B cell (primary cell): ENCODE measurements around the gene TTLL8. TPM values are rescaled to one million over a fixed set of nuclear protein-coding genes. Genes with fewer than 3 reads are reported as not detected.

ENCODE experiments used
- ATAC-seq: fragments of 200-7000 bp; cut with Tn5 transposase; one replicate; pipeline ENCODE4 v1.10.0; 2021; ENCODE audit warnings: low read depth, mild to moderate bottlenecking, moderate number of reproducible peaks, moderate library complexity
- CTCF ChIA-PET: fragments of 350-600 bp; sonication (Branson Sonifier 250); formaldehyde crosslinking; loops from one replicate; lab custom pipeline; 2021; ENCODE audit warnings: antibody characterized with exemption, inconsistent platforms; lab: Charles Lee
- POLR2A ChIA-PET: fragments of 350-600 bp; sonication (Branson Sonifier 250); formaldehyde crosslinking; loops from one replicate; lab custom pipeline; 2021; ENCODE audit warnings: antibody characterized with exemption; lab: Charles Lee
- DNase-seq: peaks from one replicate; pipeline ENCODE4 v3.0.0; 2013
- H2AFZ ChIP-seq: 2 replicates; pipeline ENCODE4 v1.6.1; 2012; ENCODE audit warnings: mild to moderate bottlenecking, low read depth, low read length; ENCODE audit not compliant: insufficient read depth, poor library complexity, severe bottlenecking
- H3K27ac ChIP-seq, 2 donors: 1 replicate in 1 of 2; 2 replicates in 1 of 2; pipeline ENCODE4 v1.5.1; 2012 to 2013; ENCODE audit warnings: low read length in 2 of 2, mild to moderate bottlenecking in 2 of 2, moderate library complexity in 1 of 2
- H3K27me3 ChIP-seq, 4 experiments: fragments of 200-600 bp in 1 of 4; sonication (generic) in 1 of 4; replicated peaks in 1 of 4; 1 replicate in 2 of 4; 2 replicates in 2 of 4; pipeline versions ENCODE4 v1.6.1 to v1.7.0; 2013 to 2016; ENCODE audit warnings: low read length in 3 of 4, mild to moderate bottlenecking in 2 of 4, mixed read lengths in 1 of 4, moderate library complexity in 1 of 4; ENCODE audit not compliant: insufficient read depth in 4 of 4, control insufficient read depth in 3 of 4; ENCODE audit errors: control extremely low read depth in 1 of 4
- H3K36me3 ChIP-seq, 2 experiments: replicated peaks in 1 of 2; 1 replicate in 1 of 2; 2 replicates in 1 of 2; pipeline versions ENCODE4 v1.6.1 to v1.7.1; 2013; ENCODE audit warnings: low read length in 1 of 2; ENCODE audit not compliant: insufficient read depth in 2 of 2, control insufficient read depth in 1 of 2; ENCODE audit errors: control extremely low read depth in 1 of 2, extremely low read depth in 1 of 2
- H3K4me1 ChIP-seq, 2 donors: fragments of 200-600 bp in 1 of 2; sonication (generic) in 1 of 2; 1 replicate in 1 of 2; 2 replicates in 1 of 2; pipeline versions ENCODE4 v1.5.1 to v1.6.1; 2013 to 2017; ENCODE audit warnings: low read length in 2 of 2; ENCODE audit not compliant: control insufficient read depth in 2 of 2, insufficient read depth in 2 of 2
- H3K4me2 ChIP-seq: replicated peaks from 2 replicates; pipeline ENCODE3; 2012; ENCODE audit warnings: mild to moderate bottlenecking, low read depth, low read length; ENCODE audit not compliant: poor library complexity, severe bottlenecking
- H3K4me3 ChIP-seq, 5 experiments: fragments of 200-600 bp in 1 of 5; sonication (generic) in 1 of 5; 1 replicate in 3 of 5; 2 replicates in 2 of 5; pipeline versions ENCODE4 v1.5.1 to v1.7.0; 2011 to 2016; ENCODE audit warnings: low read length in 4 of 5, mild to moderate bottlenecking in 4 of 5, low read depth in 2 of 5, control low read depth in 1 of 5, moderate library complexity in 1 of 5; ENCODE audit not compliant: insufficient read depth in 1 of 5; ENCODE audit errors: control extremely low read depth in 1 of 5, extremely low read depth in 1 of 5
- H3K79me2 ChIP-seq: fragments of 200-600 bp; sonication (generic); one replicate; pipeline ENCODE4 v1.6.0; 2016; ENCODE audit warnings: low read length; ENCODE audit not compliant: control insufficient read depth, insufficient read depth
- H3K9ac ChIP-seq: fragments of 200-600 bp; sonication (generic); 2 replicates; pipeline ENCODE4 v1.6.1; 2017; ENCODE audit warnings: mild to moderate bottlenecking, low read length, moderate library complexity
- H3K9me3 ChIP-seq, 3 donors: one replicate each; pipeline versions ENCODE4 v1.6.1 to v1.7.1; 2013; ENCODE audit warnings: low read length in 2 of 3; ENCODE audit not compliant: control insufficient read depth in 2 of 3, insufficient read depth in 1 of 3; ENCODE audit errors: control extremely low read depth in 1 of 3
- H4K20me1 ChIP-seq: 2 replicates; pipeline ENCODE4 v1.6.0; 2012; ENCODE audit warnings: mild to moderate bottlenecking, low read length; ENCODE audit not compliant: insufficient read depth, control insufficient read depth, poor library complexity, severe bottlenecking
- H3K27ac Mint-ChIP-seq: one replicate; pipeline ENCODE4 v1.8.0; 2021; ENCODE audit warnings: mixed read lengths
- H3K27me3 Mint-ChIP-seq: one replicate; pipeline ENCODE4 v1.8.0; 2021; ENCODE audit warnings: mixed read lengths
- H3K4me1 Mint-ChIP-seq: one replicate; pipeline ENCODE4 v1.8.0; 2021; ENCODE audit warnings: mixed read lengths
- H3K4me3 Mint-ChIP-seq: one replicate; pipeline ENCODE4 v1.8.0; 2021; ENCODE audit warnings: mixed read lengths
- H3K9me3 Mint-ChIP-seq: one replicate; pipeline ENCODE4 v1.8.0; 2022; ENCODE audit warnings: mixed read lengths; ENCODE audit not compliant: insufficient read depth
- CTCF ChIP-seq: fragments of 200-600 bp; IDR thresholded peaks from one replicate; pipeline ENCODE4 v1.8.0; 2022; ENCODE audit warnings: antibody characterized with exemption, mild to moderate bottlenecking
- EZH2 ChIP-seq: IDR thresholded peaks from 2 replicates; pipeline ENCODE4 v1.6.1; 2012; ENCODE audit warnings: borderline replicate concordance, low read depth, mild to moderate bottlenecking, moderate library complexity, low read length; ENCODE audit not compliant: insufficient read depth, poor library complexity, severe bottlenecking
- WGBS: methylation state at CpG from one replicate; pipeline ENCODE4 v1.1.5; 2013; ENCODE audit warnings: missing lambda C conversion rate; ENCODE audit not compliant: insufficient coverage; 5-methylcytosine and 5-hydroxymethylcytosine counted together
- intact Hi-C: fragments of 100-400 bp; cut with micrococcal nuclease; formaldehyde crosslinking; loops from one replicate; pipeline ENCODE4 v1.10.0; 2022
- polyA plus RNA-seq: library from polyadenylated mRNA; depleted of rRNA; stranded (reverse); fragments of >200 nt; gene quantifications from 2 replicates; pipeline ENCODE4 v1.2.3, GENCODE V29; 2012
- total RNA-seq, 2 donors: library from RNA; stranded (reverse); fragments of 120-200 nt in 1 of 2; gene quantifications; 1 replicate in 1 of 2; 2 replicates in 1 of 2; pipeline versions ENCODE4 v1.2.3 to v1.2.4, GENCODE V29; 2013 to 2022

TTLL8 gene
- total and polyA plus RNA-seq, 2 donors (not counting 1 experiment from before 2014, with no cell fraction given): not detected

GRCh38 chr22:50030297-50031188 is 27.6 kb downstream of the TTLL8 start:
- 22% methylated on average over 50 of the region's 52 CpGs for WGBS
- TF ChIP-seq CTCF (peak; percentile 92), EZH2 (no peak)
- H3K4me3 ChIP-seq: peak overlapping the region in 3 of 5 experiments; percentile 20 to 35 (median 23)
- DNase-seq (peak; percentile 87), ATAC-seq (peak; percentile 96)
- Mint-ChIP-seq H3K27me3 (peaks cover 7% of the 10 kb centered on the region), H3K27ac (no peak overlapping the region), H3K4me3 (no peak overlapping the region), H3K9me3 (no peaks in the 10 kb centered on the region), H3K4me1 (peaks cover 16% of the 10 kb centered on the region)
- ChIA-PET CTCF (interaction anchor here (0.6 to 3.4 kb wide), 46 partner anchors 11 to 307 kb away, joined by 3 to 127 read pairs (median 4); partner anchors contain the start of genes ALG12, CRELD2 and MLC1), POLR2A (interaction anchor here (0.5 to 2.8 kb wide), 7 partner anchors 34 to 263 kb away, joined by 3 to 20 read pairs (median 5); no protein-coding TSS in a partner anchor)
- peaks cover 0 to 13% (median 6%) of the 10 kb centered on the region in 4 experiments for H3K27me3 ChIP-seq
- intact Hi-C loops: loop anchor here (1.0 to 2.0 kb wide), 2 partner anchors 38 to 99 kb away; no protein-coding TSS in a partner anchor
- peaks cover 22 to 24% of the 10 kb centered on the region in 2 donors for H3K4me1 ChIP-seq
- no peak overlapping the region for H3K9ac ChIP-seq
- H2AFZ ChIP-seq: peak overlapping the region; percentile 56
- no peaks in the 10 kb centered on the region for H3K36me3 ChIP-seq
- H3K79me2 ChIP-seq: no peaks in the 10 kb centered on the region
- H3K27ac ChIP-seq: no peak overlapping the region
- peak overlapping the region; percentile 79 for H3K4me2 ChIP-seq
- H4K20me1 ChIP-seq: no peaks in the 10 kb centered on the region
- no peaks in the 10 kb centered on the region for H3K9me3 ChIP-seq
